GM19372 (cell line): Measurements from ENCODE around the gene IL22RA1.

Experiments used
- ATAC-seq: cut with Tn5 transposase; IDR thresholded peaks from one replicate; pipeline ENCODE4 v1.9.1; 2021; ENCODE audit warnings: mild to moderate bottlenecking, low read depth, moderate library complexity; ENCODE audit not compliant: unreplicated experiment

IL22RA1 gene

DNA sequence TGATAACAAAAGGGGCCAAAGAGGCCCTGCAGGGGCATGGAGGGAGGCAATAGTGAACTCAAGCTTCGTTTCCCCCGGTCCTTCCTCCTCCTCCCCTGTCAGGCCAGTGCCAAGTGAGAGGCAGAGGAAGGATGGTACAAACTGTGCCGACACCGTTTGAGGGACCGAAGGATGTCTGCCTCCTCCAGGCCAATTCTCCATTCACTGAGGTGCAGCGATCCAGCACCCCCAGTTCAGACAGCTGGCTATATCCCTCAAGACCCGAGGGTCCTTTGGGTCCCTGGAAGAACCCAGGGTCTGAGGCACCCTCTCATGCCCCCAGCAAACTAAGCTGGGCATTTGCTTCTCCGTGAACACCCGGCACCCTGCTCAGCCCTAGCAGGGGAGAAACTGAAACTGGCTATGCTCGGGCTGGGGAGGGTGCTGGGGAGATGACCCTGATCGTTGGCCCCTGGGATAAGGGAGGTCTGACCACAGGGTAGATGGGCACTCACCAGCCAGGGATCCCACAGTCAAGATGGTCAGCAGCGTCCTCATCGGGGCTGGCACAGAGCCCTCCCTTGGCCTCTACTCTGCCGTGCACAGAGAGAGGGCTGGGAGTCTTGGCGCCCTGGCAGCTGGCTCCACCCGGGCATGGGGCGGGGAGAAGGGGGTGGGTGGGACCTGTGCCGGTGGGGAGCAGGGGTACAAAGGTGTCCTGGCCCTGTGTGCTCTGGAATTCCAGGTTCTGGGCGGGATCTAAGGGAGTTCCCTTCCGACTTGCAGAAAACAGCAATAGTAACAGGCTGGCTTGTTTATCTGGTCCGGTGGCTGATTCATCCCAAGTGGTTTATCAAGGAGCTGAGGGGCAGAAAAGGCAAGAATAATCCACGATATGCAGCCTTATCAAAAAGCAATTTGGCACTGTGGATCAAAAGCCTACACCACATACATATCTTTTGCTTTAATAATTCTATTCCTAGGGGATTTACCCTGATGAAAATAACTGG, at the start of gene IL22RA1:
IL22RA1 (minus strand) TSS at position 595 of the 989 bp plus-strand sequence; CDS start at position 537, 58 bp downstream.
- no peak for ATAC-seq

GRCh38 chr1:24191860-24192259, 48.9 kb upstream of the IL22RA1 start:
- ATAC-seq, result no peak

- ATAC-seq, result no peak
These were observed 48.1 kb upstream of the IL22RA1 start for GRCh38 chr1:24190983-24191461.

GRCh38 chr1:24189528-24189927, 46.6 kb upstream of the IL22RA1 start:
- no peak for ATAC-seq

GRCh38 chr1:24186993-24187790, 44.3 kb upstream of the IL22RA1 start, which contains the start of gene IFNLR1:
Gene IFNLR1 (minus strand): TSS chr1:24187289. CDS start chr1:24187248, 41 bp downstream.
- ATAC-seq, result no peak

GRCh38 chr1:24186711-24186992, 43.7 kb upstream of the IL22RA1 start:
- no peak for ATAC-seq

GRCh38 chr1:24186031-24186710, 43.2 kb upstream of the IL22RA1 start:
- no peak for ATAC-seq

GRCh38 chr1:24185076-24185475, 42.1 kb upstream of the IL22RA1 start:
- ATAC-seq, result no peak

DNA sequence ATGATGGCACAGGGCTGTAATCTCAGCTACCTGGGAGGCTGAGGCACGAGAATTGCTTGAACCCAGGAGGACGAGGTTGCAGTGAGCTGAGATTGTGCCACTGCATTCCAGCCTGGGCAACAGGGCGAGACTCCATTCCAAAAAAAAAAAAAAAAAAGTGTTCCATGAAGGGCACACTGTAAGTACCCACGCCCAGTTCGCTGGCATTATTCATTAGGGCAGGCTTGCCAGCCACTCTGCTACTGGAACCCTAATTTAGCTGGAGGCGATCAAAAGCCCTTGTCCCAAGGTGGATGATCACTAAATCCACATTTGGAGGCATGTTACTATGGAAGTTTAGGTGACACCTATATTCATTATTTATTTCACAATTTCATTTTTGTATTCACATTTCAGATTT, 39.1 kb upstream of the IL22RA1 start:
- ATAC-seq, result no peak

- ATAC-seq, result no peak
These were observed 38.7 kb upstream of the IL22RA1 start for GRCh38 chr1:24181619-24182018.

GRCh38 chr1:24180676-24181075, 37.7 kb upstream of the IL22RA1 start:
- ATAC-seq, result no peak

DNA sequence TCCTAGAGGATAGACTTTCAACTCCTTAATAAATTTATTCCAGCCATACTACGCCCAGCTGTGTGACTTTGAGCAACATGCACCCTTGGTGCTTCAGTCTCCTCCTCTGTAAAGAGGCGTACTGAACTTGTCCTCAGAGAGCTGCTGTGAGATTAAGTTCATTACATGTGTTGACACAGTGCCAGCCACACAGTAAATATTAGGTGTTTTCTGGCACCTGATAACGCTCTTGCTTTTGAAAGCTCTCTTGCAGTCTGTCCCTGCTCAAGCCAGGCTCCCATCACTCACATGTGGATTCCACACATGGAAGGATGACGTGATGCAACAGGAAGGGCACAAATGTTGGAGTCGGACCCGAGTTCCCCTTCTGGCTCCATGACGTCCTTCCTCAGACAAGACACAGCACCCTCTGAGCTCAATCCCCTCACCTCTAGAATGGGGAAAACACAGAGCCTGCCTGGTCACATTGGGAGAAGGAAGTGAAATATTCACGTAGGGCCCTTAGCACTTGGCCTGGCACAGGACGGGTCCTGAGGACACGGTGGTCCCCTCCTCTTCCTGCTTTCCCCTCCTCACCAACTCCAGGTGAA, 36.4 kb upstream of the IL22RA1 start:
- no peak for ATAC-seq

DNA sequence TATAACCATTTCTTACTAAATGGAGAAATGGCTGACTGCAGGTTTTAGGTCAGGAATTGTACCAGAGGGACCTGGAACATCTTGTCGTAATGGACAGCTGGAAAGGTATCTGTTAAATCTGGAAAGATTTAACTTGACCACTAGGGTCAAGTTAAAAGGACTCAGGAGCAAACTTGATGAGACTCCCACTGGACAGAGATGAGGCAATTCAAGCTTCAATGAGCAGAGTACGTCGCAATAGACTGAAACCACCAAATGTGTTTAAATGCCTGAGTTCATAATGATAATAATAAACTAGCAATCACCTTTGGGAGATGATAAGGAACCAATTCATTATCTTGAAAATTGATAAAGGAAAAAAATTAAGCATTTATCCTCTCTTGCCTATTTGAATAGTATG, 35.5 kb upstream of the IL22RA1 start:
- no peak for ATAC-seq

- no peak for ATAC-seq
These were observed 34.2 kb upstream of the IL22RA1 start for GRCh38 chr1:24177161-24177560.

GRCh38 chr1:24175033-24175755, 32.3 kb upstream of the IL22RA1 start:
- ATAC-seq, result no peak

DNA sequence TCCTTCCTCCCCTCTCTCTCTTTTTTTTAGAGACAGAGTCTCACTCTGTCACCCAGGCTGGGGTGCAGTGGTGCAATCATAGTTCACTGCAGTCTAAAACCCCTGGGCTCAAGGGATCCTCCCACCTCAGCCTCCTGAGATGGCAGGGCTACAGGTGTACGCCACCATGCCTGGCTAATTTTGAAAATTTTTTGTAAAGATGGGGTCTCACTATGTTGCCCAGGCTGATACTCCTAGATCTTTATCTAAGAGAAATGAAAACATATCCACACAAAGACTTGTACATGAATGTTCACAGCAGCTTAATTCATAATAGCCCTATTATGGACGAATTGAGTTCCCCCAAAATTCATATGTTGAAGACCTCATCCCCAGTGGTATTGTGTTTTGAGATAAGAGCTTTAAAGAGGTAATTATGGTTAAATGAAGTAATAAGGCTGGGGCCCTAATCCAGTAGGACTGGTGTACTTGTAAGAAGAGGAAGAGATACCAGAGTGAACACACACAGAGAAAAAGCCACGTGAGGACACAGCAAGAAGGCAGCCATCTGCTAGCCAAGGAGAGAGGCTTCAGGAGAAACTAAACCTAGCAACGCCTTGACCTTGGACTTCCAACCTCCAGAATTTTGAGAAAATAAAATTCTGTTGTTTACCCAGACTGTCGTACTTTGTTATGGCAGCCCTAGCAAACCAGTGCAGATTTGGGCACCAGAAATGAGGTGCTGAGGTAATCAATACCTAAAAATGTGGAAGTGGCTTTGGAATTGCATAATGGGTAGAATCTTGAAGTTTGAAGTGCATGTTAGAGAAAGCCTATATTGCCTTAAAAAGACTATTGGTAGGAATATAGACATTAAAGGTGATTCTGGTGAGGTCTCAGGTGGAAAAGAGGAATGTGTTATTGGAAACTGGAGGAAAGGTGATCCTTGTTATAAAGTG, 31.0 kb upstream of the IL22RA1 start:
- no peak for ATAC-seq

DNA sequence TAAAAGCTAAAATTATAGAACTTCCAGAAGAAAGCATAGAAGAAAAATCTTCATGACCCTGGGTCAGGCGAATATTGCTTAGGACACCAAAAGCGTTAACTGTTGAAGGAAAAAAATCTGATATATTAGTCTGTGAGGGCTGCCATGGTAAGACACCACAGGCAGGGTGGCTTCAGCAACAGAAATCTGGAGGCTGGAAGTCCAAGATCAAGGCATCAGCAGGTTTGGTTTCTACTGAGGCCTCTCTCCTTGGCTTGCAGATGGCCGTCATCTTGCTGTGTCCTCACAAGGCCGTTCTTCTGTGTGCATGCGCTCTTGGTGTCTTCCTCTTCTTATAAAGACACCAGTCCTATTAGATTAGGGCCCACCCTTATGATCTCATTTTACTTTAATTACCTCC, 29.7 kb upstream of the IL22RA1 start:
- ATAC-seq, result no peak

DNA sequence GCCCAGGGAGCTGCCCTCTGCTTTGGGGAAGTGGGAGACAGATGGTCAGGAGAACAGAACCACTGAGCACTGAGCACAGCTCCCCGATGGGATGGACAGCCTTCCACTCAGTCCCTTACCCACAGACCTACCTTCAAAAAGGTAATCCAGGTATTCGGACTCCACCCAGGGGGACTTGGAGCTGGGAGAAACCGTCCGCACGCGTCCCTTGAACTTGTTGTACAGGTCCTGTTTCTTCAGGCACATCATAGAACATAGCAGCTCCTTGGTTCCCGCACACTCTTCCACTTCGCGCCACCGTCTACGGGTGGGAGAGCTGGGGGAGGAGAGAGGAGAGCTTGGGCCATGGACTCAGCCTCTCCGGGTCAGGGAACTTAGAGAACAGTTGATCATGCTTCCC, 26.3 kb upstream of the IL22RA1 start:
- ATAC-seq, result no peak

- ATAC-seq, result no peak
These were observed 25.3 kb upstream of the IL22RA1 start for GRCh38 chr1:24168245-24168644.
